GM12878 (cell line): ENCODE results near the gene PSMB3. TPM values are rescaled to one million over a fixed set of nuclear protein-coding genes. Genes with fewer than 3 reads are reported as not detected.

Source experiments
- ATAC-seq: fragments of 200-7000 bp; cut with Tn5 transposase; 3 replicates; pipeline ENCODE4 v1.9.1; 2020; ENCODE audit warnings: mild to moderate bottlenecking, moderate library complexity
- BruUV-seq: library from RNA; stranded (reverse); fragments of 400-500 nt; replicated peaks from 2 replicates; lab custom pipeline; 2021; lab: Mats Ljungman, UMichigan
- CTCF ChIA-PET: fragments of 300-600 bp; sonication (Branson Sonifier 250); formaldehyde crosslinking; extraction: SDS; loops from one replicate; lab custom pipeline; 2021; ENCODE audit warnings: inconsistent platforms; lab: Yijun Ruan, JAX
- POLR2A ChIA-PET: fragments of 350-600 bp; formaldehyde crosslinking; extraction: SDS; loops from one replicate; lab custom pipeline; 2021; ENCODE audit warnings: inconsistent platforms; lab: Charles Lee
- RAD21 ChIA-PET: fragments of 300-600 bp; sonication (Branson Sonifier 250); formaldehyde crosslinking; loops from one replicate; lab custom pipeline; 2023; ENCODE audit warnings: antibody characterized with exemption; ENCODE audit not compliant: unreplicated experiment; lab: Charles Lee
- SMC1A ChIA-PET: fragments of 300-600 bp; sonication (Branson Sonifier 250); formaldehyde crosslinking; loops from one replicate; lab custom pipeline; 2023; ENCODE audit not compliant: unreplicated experiment, uncharacterized antibody; lab: Charles Lee
- DNase-seq: peaks from one replicate; pipeline ENCODE4 v3.0.0-alpha.2; 2011; ENCODE audit warnings: low read depth, low spot score
- FAIRE-seq: peaks from 3 replicates; lab custom pipeline; 2011; peaks lifted over from hg19 to GRCh38; lab: Jason Lieb, UNC
- H2AFZ ChIP-seq: 2 replicates; pipeline ENCODE4 v1.6.0; 2011; ENCODE audit warnings: low read depth, low read length, control low read depth; ENCODE audit not compliant: control insufficient read depth
- H3K27ac ChIP-seq: 2 replicates; pipeline ENCODE4 v1.5.1; 2011; ENCODE audit warnings: control low read depth; ENCODE audit not compliant: control insufficient read depth, insufficient read depth
- H3K27me3 ChIP-seq, 2 experiments: replicated peaks in 1 of 2; 2 replicates each; pipeline versions ENCODE4 v1.6.0 to v1.6.1; 2011; ENCODE audit warnings: low read length in 1 of 2; ENCODE audit not compliant: control insufficient read depth in 2 of 2, insufficient read depth in 2 of 2
- H3K36me3 ChIP-seq, 2 experiments: 2 replicates each; pipeline ENCODE4 v1.5.1; 2011; ENCODE audit warnings: low read length in 1 of 2; ENCODE audit not compliant: control insufficient read depth in 2 of 2, insufficient read depth in 2 of 2
- H3K4me1 ChIP-seq: 2 replicates; pipeline ENCODE4 v1.6.1; 2011; ENCODE audit warnings: mild to moderate bottlenecking, low read length, moderate library complexity, mixed read lengths; ENCODE audit not compliant: control insufficient read depth, insufficient read depth
- H3K4me2 ChIP-seq: 2 replicates; pipeline ENCODE4 v1.6.0; 2011; ENCODE audit warnings: control low read depth; ENCODE audit not compliant: control insufficient read depth, insufficient read depth
- H3K4me3 ChIP-seq: fragments of 200-600 bp; sonication (generic); 2 replicates; pipeline ENCODE4 v1.5.1; 2016
- H3K79me2 ChIP-seq: 2 replicates; pipeline ENCODE4 v1.6.0; 2011; ENCODE audit warnings: low read length; ENCODE audit not compliant: control insufficient read depth, insufficient read depth
- H3K9ac ChIP-seq: 2 replicates; pipeline ENCODE4 v1.8.0; 2011; ENCODE audit warnings: low read length, control low read depth, mixed read lengths; ENCODE audit not compliant: control insufficient read depth, insufficient read depth
- H3K9me3 ChIP-seq: replicated peaks from 3 replicates; pipeline ENCODE4 v1.5.1; 2011; ENCODE audit warnings: mild to moderate bottlenecking, low read length; ENCODE audit not compliant: control insufficient read depth, insufficient read depth
- H4K20me1 ChIP-seq: 2 replicates; pipeline ENCODE4 v1.6.0; 2011; ENCODE audit not compliant: control insufficient read depth, insufficient read depth
- ASH2L ChIP-seq: fragments of 300-600, 200-600 bp; sonication (generic); IDR thresholded peaks from 2 replicates; pipeline ENCODE4 v1.6.1; 2017; ENCODE audit warnings: low read depth, mild to moderate bottlenecking, borderline replicate concordance
- BACH1 ChIP-seq: fragments of 450-650 bp; IDR thresholded peaks from 2 replicates; pipeline ENCODE4 v1.6.1; 2017; ENCODE audit warnings: mild to moderate bottlenecking, borderline replicate concordance
- CREB1 ChIP-seq: IDR thresholded peaks from 2 replicates; pipeline ENCODE4 v1.6.1; 2012; ENCODE audit warnings: low read depth, mild to moderate bottlenecking, inconsistent platforms
- RAD21 ChIP-seq: IDR thresholded peaks from 2 replicates; pipeline ENCODE4 v1.6.1; 2011; ENCODE audit warnings: mild to moderate bottlenecking, low read depth, low read length, moderate library complexity; ENCODE audit not compliant: insufficient read depth
- SMAD1 ChIP-seq: fragments of 450-650 bp; IDR thresholded peaks from 2 replicates; pipeline ENCODE4 v1.6.1; 2018; ENCODE audit warnings: mild to moderate bottlenecking, low read depth; ENCODE audit not compliant: partially characterized antibody
- TARDBP ChIP-seq: IDR thresholded peaks from 2 replicates; pipeline ENCODE4 v1.6.1; 2016; ENCODE audit warnings: borderline replicate concordance
- YBX1 ChIP-seq: fragments of 450-650 bp; IDR thresholded peaks from 2 replicates; pipeline ENCODE4 v1.6.1; 2016; ENCODE audit warnings: antibody characterized with exemption
- ZZZ3 ChIP-seq: IDR thresholded peaks from 2 replicates; pipeline ENCODE4 v1.6.1; 2011; ENCODE audit warnings: low read depth; ENCODE audit not compliant: control insufficient read depth, insufficient read length
- WGBS: methylation state at CpG from one replicate; pipeline ENCODE4 v1.1.6; 2016; ENCODE audit warnings: low lambda C conversion rate; ENCODE audit not compliant: insufficient replicate concordance, insufficient coverage; ENCODE audit errors: missing lambda C conversion rate; 5-methylcytosine and 5-hydroxymethylcytosine counted together
- in situ Hi-C: fragments of 300-500 bp; cut with MboI; formaldehyde crosslinking; loops from 9 replicates; pipeline ENCODE4 v1.14.3; 2018; ENCODE audit warnings: mixed read lengths
- intact Hi-C: fragments of 100-400 bp; cut with micrococcal nuclease; formaldehyde crosslinking; loops from one replicate; pipeline ENCODE4 v1.14.2; 2022; ENCODE audit not compliant: unreplicated experiment
- polyA plus RNA-seq, 11 experiments: library from polyadenylated mRNA; depleted of rRNA in 4 of 11; unstranded in 6 of 11; stranded (reverse) in 5 of 11; fragments of >200 nt; fragmentation: Nextera tagmentation in 4 of 11; fragmentation: Illumina TruSeq in 1 of 11; extraction: Ambion mirVana in 4 of 11; extraction: Trizol in 1 of 11; gene quantifications; 1 replicate in 1 of 11; 2 replicates in 10 of 11; pipeline versions ENCODE4 v1.2.1 to v1.2.3, GENCODE V29; 2011 to 2016; ENCODE audit warnings: inconsistent platforms in 2 of 11, missing spikeins in 2 of 11, low read depth in 1 of 11
- total RNA-seq, 4 experiments: library from RNA; depleted of rRNA in 3 of 4; stranded (reverse); fragments of >200 nt in 3 of 4; fragmentation: Illumina TruSeq in 1 of 4; extraction: Trizol in 1 of 4; gene quantifications; 2 replicates each; pipeline versions ENCODE4 v1.2.1 to v1.2.3, GENCODE V29; 2013 to 2021
- TF ChIP-seq, protein P1 (sequence below): fragments of 450-650 bp; IDR thresholded peaks from 2 replicates; pipeline ENCODE4 v1.6.1; 2017; ENCODE audit warnings: mild to moderate bottlenecking, low read depth, inconsistent platforms; ENCODE audit not compliant: poor library complexity, severe bottlenecking
- TF ChIP-seq, protein P2 (sequence below): fragments of 450-650 bp; IDR thresholded peaks from 2 replicates; pipeline ENCODE4 v1.6.1; 2018; ENCODE audit warnings: mild to moderate bottlenecking, low read depth, moderate library complexity; ENCODE audit not compliant: partially characterized antibody

PSMB3 gene
- total and polyA plus RNA-seq, 10 of the 15 experiments (the other 5 are each of a cell fraction or from before 2014, with no cell fraction given): 300 to 2,130 (median 490) TPM

DNA sequence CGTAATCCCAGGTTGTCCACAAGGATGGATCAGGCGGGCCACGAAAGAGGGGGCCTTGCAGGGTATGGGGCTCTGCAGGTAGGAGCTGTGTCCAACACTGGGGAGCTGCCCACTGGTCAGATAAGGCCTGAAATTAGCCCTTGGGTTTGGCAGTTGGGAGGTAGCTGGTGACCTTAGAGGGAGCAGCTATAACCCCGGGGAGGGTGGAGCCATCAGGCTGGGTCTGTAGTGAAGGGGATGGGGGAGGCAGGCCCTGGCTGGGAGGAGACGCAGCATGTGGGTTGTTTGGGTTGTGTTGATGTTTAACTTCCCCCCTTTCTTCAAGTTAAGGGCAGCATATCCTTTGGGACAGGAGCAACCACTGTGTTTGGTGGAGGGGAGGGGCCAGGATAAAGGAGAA lies 41.6 kb upstream of the PSMB3 start:
- FAIRE-seq (no peak), ATAC-seq (no peak), DNase-seq (no peak)
- no peak overlapping the region for H3K27ac ChIP-seq
- intact Hi-C loops (no loop called here), in situ Hi-C loops (no loop called here)
- no peak overlapping the region for H2AFZ ChIP-seq
- H3K36me3 ChIP-seq: peaks cover 22 to 44% of the 10 kb centered on the region in 2 experiments
- CTCF ChIA-PET: interaction anchor here (1.0 to 2.2 kb wide), 2 partner anchors 33 to 35 kb away, joined by 5 to 7 read pairs; no protein-coding TSS in a partner anchor
- no peaks in the 10 kb centered on the region for H3K27me3 ChIP-seq
- H3K4me3 ChIP-seq: no peak overlapping the region
- POLR2A ChIA-PET: no interaction called here
- 79% methylated on average over 5 of the region's 5 CpGs for WGBS
- peaks cover 33% of the 10 kb centered on the region for H3K79me2 ChIP-seq
- TF ChIP-seq YBX1: no peak
- no peak for TF ChIP-seq TARDBP
- no peak for TF ChIP-seq ASH2L
- no peak for TF ChIP-seq CREB1
- TF ChIP-seq RAD21: no peak
- TF ChIP-seq, protein P1, sequence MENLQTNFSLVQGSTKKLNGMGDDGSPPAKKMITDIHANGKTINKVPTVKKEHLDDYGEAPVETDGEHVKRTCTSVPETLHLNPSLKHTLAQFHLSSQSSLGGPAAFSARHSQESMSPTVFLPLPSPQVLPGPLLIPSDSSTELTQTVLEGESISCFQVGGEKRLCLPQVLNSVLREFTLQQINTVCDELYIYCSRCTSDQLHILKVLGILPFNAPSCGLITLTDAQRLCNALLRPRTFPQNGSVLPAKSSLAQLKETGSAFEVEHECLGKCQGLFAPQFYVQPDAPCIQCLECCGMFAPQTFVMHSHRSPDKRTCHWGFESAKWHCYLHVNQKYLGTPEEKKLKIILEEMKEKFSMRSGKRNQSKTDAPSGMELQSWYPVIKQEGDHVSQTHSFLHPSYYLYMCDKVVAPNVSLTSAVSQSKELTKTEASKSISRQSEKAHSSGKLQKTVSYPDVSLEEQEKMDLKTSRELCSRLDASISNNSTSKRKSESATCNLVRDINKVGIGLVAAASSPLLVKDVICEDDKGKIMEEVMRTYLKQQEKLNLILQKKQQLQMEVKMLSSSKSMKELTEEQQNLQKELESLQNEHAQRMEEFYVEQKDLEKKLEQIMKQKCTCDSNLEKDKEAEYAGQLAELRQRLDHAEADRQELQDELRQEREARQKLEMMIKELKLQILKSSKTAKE: no peak
- TF ChIP-seq ZZZ3: no peak
- TF ChIP-seq, protein P2, sequence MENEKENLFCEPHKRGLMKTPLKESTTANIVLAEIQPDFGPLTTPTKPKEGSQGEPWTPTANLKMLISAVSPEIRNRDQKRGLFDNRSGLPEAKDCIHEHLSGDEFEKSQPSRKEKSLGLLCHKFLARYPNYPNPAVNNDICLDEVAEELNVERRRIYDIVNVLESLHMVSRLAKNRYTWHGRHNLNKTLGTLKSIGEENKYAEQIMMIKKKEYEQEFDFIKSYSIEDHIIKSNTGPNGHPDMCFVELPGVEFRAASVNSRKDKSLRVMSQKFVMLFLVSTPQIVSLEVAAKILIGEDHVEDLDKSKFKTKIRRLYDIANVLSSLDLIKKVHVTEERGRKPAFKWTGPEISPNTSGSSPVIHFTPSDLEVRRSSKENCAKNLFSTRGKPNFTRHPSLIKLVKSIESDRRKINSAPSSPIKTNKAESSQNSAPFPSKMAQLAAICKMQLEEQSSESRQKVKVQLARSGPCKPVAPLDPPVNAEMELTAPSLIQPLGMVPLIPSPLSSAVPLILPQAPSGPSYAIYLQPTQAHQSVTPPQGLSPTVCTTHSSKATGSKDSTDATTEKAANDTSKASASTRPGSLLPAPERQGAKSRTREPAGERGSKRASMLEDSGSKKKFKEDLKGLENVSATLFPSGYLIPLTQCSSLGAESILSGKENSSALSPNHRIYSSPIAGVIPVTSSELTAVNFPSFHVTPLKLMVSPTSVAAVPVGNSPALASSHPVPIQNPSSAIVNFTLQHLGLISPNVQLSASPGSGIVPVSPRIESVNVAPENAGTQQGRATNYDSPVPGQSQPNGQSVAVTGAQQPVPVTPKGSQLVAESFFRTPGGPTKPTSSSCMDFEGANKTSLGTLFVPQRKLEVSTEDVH: no peak
- TF ChIP-seq BACH1: no peak
- no peak for TF ChIP-seq SMAD1
- no peak overlapping the region for H3K4me2 ChIP-seq
- no TSS peak for BruUV-seq
- H3K4me1 ChIP-seq: peaks cover 19% of the 10 kb centered on the region
- SMC1A ChIA-PET: interaction anchor here (0.9 to 2.4 kb wide), 3 partner anchors 9 to 32 kb away, joined by 3 to 7 read pairs (median 5); no protein-coding TSS in a partner anchor
- H3K9ac ChIP-seq: no peak overlapping the region
- H4K20me1 ChIP-seq: no peaks in the 10 kb centered on the region
- RAD21 ChIA-PET: interaction anchor here (0.8 to 1.2 kb wide), 2 partner anchors 24 to 35 kb away, joined by 3 to 4 read pairs; no protein-coding TSS in a partner anchor
- H3K9me3 ChIP-seq: no peaks in the 10 kb centered on the region
